Middle frontal gyrus (tissue), 1 donor: ENCODE data around the gene NTNG1.
"Not testable (repeated sequence)": the region's sequence is repeated elsewhere in the genome, so short reads cannot be mapped to it uniquely, and the experiment has no call there.

Experiments
- DNase-seq: peaks from one replicate; pipeline ENCODE4 v3.0.0-alpha.2; 2015; ENCODE audit warnings: low spot score; ENCODE audit errors: extremely low spot score

Gene NTNG1

GRCh38 chr1:107140703-107141490 lies at the start of gene NTNG1:
NTNG1 (plus strand) TSS chr1:107141039.
- no peak for DNase-seq

DNA sequence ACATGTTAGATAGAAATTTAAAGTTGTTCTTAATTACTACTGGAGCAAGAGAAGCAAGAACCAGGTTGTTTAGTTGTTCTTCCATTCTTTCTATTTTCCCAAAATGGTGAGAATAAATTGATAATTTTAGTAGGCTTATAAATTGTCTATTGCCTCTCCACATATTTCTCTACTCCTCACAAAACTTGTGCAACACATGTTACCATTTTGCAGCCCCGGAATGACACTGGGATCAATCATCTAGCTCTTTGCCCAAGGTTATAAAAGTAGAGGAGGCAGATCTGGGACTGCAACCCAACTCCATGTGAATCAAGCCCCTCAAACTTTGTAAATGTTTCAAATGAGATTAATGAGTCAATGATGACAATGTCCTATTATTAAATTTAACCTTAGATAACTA lies 49.4 kb upstream of the NTNG1 start:
- no peak for DNase-seq

DNA sequence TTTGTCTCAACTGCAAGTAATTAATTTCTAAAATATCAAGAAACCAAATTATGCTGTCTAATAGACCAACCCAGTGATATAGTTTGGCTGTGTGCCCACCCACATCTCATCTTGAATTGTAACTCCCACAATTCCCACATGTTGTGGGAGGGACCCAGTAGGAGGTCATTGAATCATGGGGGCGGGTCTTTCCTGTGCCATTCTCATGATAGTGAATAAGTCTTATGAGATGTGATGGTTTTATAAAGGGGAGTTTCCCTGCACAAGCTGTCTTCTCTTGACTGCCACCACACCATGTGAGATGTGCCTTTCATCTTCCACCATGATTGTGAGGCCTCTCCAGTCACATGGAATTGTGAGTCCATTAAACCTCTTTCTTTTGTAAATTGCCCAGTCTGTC lies 47.4 kb upstream of the NTNG1 start:
- DNase-seq = not testable (repeated sequence)

GRCh38 chr1:107095647-107096046 lies 45.2 kb upstream of the NTNG1 start:
- DNase-seq = no peak

DNA sequence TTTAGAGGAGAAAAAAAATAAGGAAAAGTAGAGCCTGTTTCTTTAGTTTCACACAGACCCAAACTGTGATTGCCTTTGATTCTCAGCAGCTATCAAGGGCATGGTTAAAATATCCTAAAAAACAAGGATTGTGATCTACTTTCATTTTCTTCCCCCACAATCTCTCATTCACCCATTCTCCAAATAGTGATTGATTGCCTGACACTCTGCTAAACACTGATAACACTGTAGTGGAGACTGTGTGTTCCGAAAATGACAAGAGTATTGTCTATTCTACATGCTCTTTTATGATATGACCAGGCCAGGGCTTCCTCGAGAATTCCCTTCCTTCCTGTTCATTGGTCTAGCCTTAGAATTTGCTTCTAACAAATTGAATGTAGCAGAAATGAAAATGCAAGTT lies 44.1 kb upstream of the NTNG1 start:
- DNase-seq = no peak

GRCh38 chr1:107098961-107099360 lies 41.9 kb upstream of the NTNG1 start:
- no peak for DNase-seq

GRCh38 chr1:107100331-107100984 lies 40.4 kb upstream of the NTNG1 start:
- DNase-seq = no peak

GRCh38 chr1:107105914-107106313 lies 34.9 kb upstream of the NTNG1 start:
- no peak for DNase-seq

DNA sequence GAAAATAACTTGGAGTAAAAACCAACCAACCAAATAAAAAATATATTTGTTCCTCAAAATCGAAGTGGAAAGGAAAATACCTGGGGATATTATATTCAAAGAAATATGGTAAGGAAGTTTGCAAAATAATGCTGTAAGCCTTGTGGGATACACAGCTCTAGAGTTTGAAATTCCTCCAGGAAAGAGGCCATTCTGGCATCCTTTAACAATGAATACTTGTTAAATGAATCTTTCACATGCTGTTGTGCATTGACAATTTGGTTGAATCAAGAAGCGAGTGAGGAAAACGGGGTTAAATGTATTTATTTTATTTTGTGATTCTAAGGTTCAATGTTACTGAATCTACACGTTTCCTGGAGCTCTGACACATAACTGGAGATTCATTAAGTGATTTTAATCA lies 30.5 kb upstream of the NTNG1 start:
- no peak for DNase-seq

DNA sequence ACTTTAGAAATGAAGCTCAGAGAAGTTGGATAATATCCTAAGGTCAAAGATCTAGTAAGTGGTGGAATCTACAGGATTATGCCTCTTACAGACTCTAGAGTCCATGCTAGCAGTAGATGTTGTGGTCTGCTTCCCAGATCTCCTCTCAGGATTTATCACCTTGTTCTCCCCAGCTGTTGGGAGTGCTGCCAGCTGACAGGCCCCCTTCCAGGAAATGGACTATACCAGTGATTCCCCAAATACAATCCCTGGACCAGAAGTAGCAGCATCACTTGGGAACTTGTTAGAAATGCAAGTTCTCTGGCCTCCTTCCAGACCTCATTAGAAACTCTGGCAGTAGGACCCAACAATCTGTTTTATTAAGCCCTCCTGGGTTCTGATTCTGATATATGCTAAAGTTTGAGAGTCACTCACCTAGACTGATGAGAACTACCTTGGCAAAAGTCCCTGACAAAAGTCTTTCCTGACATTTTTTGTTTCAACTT lies 24.5 kb upstream of the NTNG1 start:
- DNase-seq = no peak

DNA sequence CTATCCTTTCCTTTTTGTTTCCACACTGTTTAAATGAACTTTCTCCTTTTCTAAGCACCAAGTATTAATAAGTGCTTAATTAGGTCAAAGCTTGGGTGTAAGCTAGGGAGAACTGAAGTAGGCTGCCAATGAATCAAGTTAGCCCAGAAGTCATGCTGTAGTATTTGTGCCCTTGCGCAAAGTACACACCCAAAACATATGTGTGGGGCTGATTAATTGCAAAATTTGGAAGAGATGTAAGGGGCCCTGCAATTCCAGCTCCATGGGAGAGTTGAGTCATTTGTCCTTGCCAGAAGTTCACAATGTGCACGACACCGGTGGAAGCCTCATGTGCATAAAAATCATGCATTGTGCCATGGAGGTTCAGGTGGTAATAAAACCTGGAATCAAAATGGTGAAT lies 18.6 kb upstream of the NTNG1 start:
- DNase-seq = no peak

- DNase-seq = no peak
These were observed 17.1 kb upstream of the NTNG1 start for GRCh38 chr1:107123741-107124140.

DNA sequence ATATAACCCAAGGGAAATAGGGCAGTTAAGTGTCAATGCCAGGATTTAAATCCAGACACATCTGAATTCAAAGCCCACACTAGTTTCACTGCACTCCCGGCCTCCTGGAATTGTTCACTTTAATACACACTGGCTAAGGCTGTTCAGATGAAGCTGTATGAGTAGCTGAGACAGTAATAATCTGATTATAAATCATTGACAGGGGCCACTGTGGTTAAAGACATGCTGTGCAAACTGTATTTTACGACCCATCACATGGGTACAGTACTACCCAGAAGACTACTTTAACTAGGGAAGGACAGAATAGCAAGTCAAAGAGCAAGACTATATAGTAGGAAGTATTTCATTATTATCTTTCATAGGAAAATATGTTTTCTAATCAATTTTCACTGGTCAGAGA lies 16.1 kb upstream of the NTNG1 start:
- DNase-seq = no peak

DNA sequence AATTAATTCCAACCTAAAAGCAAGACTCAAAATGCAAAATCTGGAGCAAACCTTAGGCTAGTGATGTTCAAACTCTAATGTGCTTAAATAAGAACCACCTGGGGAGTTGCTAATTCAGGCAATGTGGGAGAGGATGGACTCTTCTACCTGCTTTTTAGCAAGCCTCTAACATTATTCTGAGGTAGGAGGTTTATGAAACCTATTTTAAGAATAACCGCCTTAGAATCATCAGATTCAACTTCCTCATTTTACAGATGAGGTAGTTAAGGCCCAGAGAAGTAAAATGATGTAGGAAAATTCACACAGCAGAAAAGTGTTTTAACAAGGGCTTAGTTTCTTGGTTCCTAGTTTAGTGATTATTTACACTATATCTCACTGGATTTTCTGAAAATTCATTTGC lies 8.6 kb upstream of the NTNG1 start:
- DNase-seq = no peak

- no peak for DNase-seq
These were observed 8.1 kb upstream of the NTNG1 start for GRCh38 chr1:107132780-107133179.

DNA sequence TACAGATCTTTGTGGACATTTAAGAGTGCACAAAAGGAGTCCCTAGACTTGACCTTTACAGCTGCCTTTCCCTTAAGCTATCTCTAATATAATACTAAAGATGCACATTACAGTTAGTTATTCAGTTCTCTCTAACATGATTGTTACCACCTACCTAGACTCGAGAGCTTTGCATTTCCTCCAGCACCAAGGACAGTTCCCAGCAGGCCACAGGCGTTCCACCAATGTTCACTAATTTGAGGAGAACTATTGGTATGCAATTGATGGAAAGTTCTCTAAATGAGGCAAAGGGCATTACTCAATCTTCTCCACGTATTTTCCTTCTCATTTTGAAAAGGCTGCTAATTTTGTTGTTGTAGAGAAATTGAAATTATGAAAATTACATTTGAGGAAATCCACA lies 5.4 kb upstream of the NTNG1 start:
- DNase-seq = no peak

- DNase-seq = no peak
These were observed 2.7 kb upstream of the NTNG1 start for GRCh38 chr1:107138166-107138565.

DNA sequence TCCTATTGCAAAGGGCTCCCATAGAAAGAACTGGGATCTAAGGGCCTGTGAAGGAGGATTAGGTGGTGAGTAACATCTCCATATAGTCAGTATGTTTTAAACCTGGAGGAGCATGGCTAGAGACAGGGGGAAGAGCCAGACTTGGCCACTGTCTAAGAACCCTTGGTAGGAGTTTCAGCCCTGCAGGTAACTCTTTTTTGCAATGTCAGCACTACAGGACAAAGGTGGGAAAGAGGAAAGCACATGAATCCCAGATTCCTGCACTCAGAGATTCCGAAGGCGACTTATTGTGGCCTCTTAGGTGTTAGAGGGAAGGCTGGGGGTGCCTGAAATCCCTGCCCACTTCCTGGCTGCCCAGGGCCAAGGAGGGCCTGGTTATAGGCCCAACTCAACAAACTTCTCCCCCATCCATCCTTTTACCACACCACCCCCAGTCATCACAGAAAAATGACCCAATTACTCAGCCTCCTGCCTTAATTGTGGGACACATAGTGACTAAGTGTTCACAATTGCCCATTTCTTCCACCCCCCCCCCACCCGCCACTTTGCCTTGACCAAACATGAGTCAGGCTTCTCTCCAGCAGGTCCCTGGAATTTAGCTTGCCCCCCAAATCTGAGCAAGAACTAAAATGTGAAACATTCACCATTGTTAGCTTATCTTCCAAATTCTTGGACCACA lies 1.9 kb upstream of the NTNG1 start:
- no peak for DNase-seq

DNA sequence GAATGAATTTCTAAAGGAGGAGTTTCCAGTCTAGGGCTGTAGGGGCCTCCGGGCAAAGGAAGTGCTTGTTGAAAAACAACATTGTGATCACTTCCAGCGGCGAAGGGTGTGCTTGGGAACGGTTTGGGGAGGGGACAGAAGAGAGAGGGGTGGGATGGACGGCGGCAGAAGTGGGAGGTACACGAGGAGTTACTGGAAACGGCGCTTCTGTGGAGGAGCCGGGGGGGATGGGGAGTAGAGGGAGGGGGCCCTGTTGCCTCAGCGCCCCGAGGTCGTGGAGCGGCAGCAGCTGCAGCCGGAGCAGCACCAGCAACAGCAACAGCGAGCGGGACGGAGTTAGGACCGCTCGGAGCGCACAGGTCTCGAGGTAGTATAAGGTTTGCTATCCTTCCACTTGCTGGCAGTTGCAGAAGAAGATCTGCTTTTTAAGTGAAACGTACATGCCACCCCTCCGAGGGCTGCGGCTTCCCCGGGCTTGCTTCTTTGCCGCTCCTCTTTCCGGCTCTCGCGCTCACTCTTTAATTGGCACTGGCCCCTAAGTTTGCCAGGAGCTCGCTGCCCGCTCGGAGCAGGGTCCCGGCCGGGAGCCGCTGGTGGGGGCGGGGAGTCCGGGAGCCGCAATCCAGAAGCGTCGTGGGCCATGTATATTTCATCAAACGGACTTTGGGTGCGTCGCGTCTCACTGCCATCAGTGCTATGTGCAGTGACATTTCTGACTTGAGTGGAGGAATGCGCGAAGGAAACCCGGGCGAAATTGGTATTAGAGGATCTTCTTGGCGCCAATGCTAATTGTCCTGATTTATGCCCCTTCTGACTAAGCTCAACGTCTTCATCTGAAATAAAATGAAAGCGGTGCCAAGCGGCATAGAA lies 771 bp upstream of the NTNG1 start:
- no peak for DNase-seq

DNA sequence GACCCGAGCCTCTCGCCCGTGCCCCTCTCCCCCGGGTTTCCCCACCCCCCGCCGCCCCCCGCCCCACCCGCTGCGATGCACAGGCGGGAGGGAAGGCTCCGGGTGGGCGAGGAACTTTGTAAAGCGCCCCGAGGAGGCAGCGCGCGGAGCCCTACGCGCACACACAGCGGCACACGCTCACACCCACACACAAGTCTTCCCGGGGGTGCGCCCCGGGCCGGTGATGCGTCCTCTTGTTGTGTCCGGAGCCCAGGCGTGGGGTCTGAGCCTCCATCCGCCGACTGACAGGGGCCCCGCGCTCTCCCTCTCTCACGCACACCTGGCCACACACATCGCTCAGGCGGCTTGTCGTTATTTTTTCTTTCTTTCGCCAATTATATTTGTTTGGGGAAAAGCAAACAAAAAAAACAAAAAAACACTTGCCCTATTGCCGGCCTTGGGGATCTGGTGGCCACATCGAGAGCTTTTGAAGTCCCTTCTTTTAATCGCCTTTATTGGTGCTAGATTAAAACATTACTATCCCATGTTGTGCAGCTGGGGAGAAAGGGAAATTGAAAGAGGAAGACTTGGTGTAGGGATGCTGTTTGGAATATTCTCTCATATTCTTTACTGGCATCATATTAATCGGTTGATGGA lies 770 bp downstream of the NTNG1 start:
- no peak for DNase-seq

DNA sequence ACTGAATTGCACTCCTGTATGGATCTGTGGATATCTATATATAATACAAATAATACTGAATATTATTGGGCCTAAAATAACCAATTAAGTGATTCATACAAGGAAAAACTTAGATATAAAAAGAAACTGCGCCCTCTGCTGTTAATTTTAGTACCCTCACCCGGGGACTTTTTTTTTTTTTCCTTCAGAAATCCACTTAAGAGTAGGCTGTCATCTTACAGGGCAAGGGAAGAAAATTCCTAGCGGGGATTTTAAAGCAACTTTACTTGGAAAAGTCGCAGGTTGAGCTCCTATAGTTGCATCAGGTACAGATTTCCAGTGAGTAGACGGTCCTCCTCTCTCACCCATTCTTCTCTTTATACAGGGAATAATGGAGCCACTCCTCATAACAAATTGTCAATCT lies 1.3 kb downstream of the NTNG1 start:
- peak; percentile 62 for DNase-seq
